ENCODE measurements around the gene TANGO2. TPM values are rescaled to one million over a fixed set of nuclear protein-coding genes. Genes with fewer than 3 reads are reported as not detected.

The TANGO2 gene
- total and polyA plus RNA-seq, 9 of the 15 experiments (the other 6 are each of a cell fraction or from before 2014, with no cell fraction given): 15.5 to 94.9 (median 70.1) TPM

- TF ChIP-seq HEY1 (CRISPR knock-in tag; IDR thresholded peaks at IDR 0.05; ENCODE audit: borderline replicate concordance): no peak
- TF ChIP-seq CUX1 (CRISPR knock-in tag; IDR thresholded peaks at IDR 0.05): no peak
These were observed 39.5 kb upstream of the TANGO2 start (continued) for GRCh38 chr22:19981171-19981960.

Measured in K562 (cell line).